Thymus (tissue), 11 donors: ENCODE measurements around the gene ACSBG1. TPM values are rescaled to one million over a fixed set of nuclear protein-coding genes. Genes with fewer than 3 reads are reported as not detected.

Experiments
- DNase-seq, 9 donors: peaks; one replicate each; pipeline ENCODE4 v3.0.0-alpha.2; 2013; ENCODE audit warnings: low spot score in 9 of 9, low read depth in 6 of 9, missing footprints in 1 of 9
- H3K27ac ChIP-seq, 2 donors: one replicate each; pipeline ENCODE4 v1.5.1; 2013; ENCODE audit warnings: control low read depth in 1 of 2, low read depth in 1 of 2, low read length in 1 of 2, mild to moderate bottlenecking in 1 of 2, moderate library complexity in 1 of 2
- H3K27me3 ChIP-seq, 2 donors: one replicate each; pipeline ENCODE4 v1.5.1; 2013; ENCODE audit warnings: low read length in 1 of 2; ENCODE audit not compliant: control insufficient read depth in 2 of 2, insufficient read depth in 1 of 2
- H3K36me3 ChIP-seq, 2 donors: one replicate each; pipeline ENCODE4 v1.5.1; 2013; ENCODE audit warnings: low read length in 1 of 2, mild to moderate bottlenecking in 1 of 2, moderate library complexity in 1 of 2; ENCODE audit not compliant: control insufficient read depth in 2 of 2, insufficient read depth in 2 of 2
- H3K4me1 ChIP-seq, 2 donors: one replicate each; pipeline ENCODE4 v1.5.1; 2013; ENCODE audit warnings: low read length in 2 of 2; ENCODE audit not compliant: control insufficient read depth in 2 of 2, insufficient read depth in 2 of 2
- H3K4me3 ChIP-seq, 2 donors: one replicate each; pipeline ENCODE4 v1.5.1; 2013; ENCODE audit warnings: low read length in 2 of 2, control low read depth in 1 of 2, mild to moderate bottlenecking in 1 of 2
- H3K9me3 ChIP-seq, 2 donors: one replicate each; pipeline ENCODE4 v1.5.1; 2013; ENCODE audit warnings: low read length in 1 of 2, mild to moderate bottlenecking in 1 of 2; ENCODE audit not compliant: control insufficient read depth in 2 of 2, insufficient read depth in 1 of 2
- WGBS: extraction: QIAGEN DNeasy Blood & Tissue Kit; methylation state at CpG from one replicate; pipeline ENCODE4 v1.1.7; 2013; 5-methylcytosine and 5-hydroxymethylcytosine counted together
- polyA plus RNA-seq: library from polyadenylated mRNA; stranded (reverse); fragments of 200-250 nt; gene quantifications from one replicate; pipeline ENCODE4 v1.2.3, GENCODE V29; 2013
- total RNA-seq: library from RNA; stranded (reverse); fragments of 120-200 nt; gene quantifications from one replicate; pipeline ENCODE4 v1.2.4, GENCODE V29; 2013
- donor health status: healthy.

Gene ACSBG1
- total and polyA plus RNA-seq, 2 donors: 1.1 to 7.9 TPM

GRCh38 chr15:78147566-78147965 lies 86.8 kb downstream of the ACSBG1 start:
- 97% methylated on average over 6 of the region's 6 CpGs for WGBS
- H3K9me3 ChIP-seq: no peaks in the 10 kb centered on the region
- H3K27ac ChIP-seq: no peak overlapping the region
- H3K4me1 ChIP-seq: peaks cover 18 to 32% of the 10 kb centered on the region in 2 donors
- peaks cover 0 to 4% of the 10 kb centered on the region in 2 donors for H3K36me3 ChIP-seq
- H3K4me3 ChIP-seq: no peak overlapping the region
- no peaks in the 10 kb centered on the region for H3K27me3 ChIP-seq
- DNase-seq: no peak

- H3K36me3 ChIP-seq: peaks cover 0 to 2% of the 10 kb centered on the region in 2 donors
- WGBS: 98% methylated on average over 4 of the region's 4 CpGs
- H3K27ac ChIP-seq: no peak overlapping the region
- H3K4me3 ChIP-seq: no peak overlapping the region
- H3K4me1 ChIP-seq: peaks cover 16 to 29% of the 10 kb centered on the region in 2 donors
- no peaks in the 10 kb centered on the region for H3K9me3 ChIP-seq
- no peaks in the 10 kb centered on the region for H3K27me3 ChIP-seq
- DNase-seq: no peak
Observed at GRCh38 chr15:78146425-78147154, 87.8 kb downstream of the ACSBG1 start.

DNA sequence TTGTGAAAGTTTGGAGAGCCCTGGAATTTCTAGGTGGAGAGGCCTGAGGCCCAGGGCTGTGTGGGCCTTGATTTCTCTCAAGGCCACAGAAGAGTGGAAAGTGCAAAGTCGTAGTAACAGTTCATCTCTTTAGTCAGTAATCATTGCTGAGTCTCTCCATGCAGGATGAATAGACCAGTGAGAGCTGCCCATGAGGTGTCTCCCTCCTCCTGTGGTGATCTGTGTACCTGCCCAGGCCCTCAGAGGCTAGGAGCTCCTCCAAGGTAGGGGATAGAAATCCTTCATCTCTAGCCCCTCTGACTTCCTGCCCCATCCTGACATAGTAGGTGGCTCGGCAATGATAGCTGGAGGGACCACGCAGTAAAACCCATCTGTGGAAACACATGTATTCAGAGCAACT lies 92.0 kb downstream of the ACSBG1 start:
- Histone ChIP-seq H3K27ac (no peak overlapping the region), H3K27me3 (no peaks in the 10 kb centered on the region), H3K9me3 (no peaks in the 10 kb centered on the region), H3K4me3 (no peak overlapping the region), H3K36me3 (no peaks in the 10 kb centered on the region), H3K4me1 (peaks cover 0 to 5% of the 10 kb centered on the region in 2 donors)
- WGBS: 98% methylated on average over 3 of the region's 3 CpGs
- DNase-seq: no peak

- no peaks in the 10 kb centered on the region for H3K36me3 ChIP-seq
- no peak overlapping the region for H3K4me3 ChIP-seq
- no peak overlapping the region for H3K27ac ChIP-seq
- no peaks in the 10 kb centered on the region for H3K4me1 ChIP-seq
- H3K9me3 ChIP-seq: no peaks in the 10 kb centered on the region
- no peaks in the 10 kb centered on the region for H3K27me3 ChIP-seq
- DNase-seq: no peak
Observed at GRCh38 chr15:78140292-78140691, 94.1 kb downstream of the ACSBG1 start.

- Histone ChIP-seq H3K9me3 (no peaks in the 10 kb centered on the region), H3K27ac (no peak overlapping the region), H3K36me3 (no peaks in the 10 kb centered on the region), H3K27me3 (no peaks in the 10 kb centered on the region), H3K4me3 (no peak overlapping the region), H3K4me1 (no peaks in the 10 kb centered on the region)
- WGBS: 97% methylated on average over 5 of the region's 5 CpGs
- no peak for DNase-seq
Observed at GRCh38 chr15:78139578-78139977, 94.8 kb downstream of the ACSBG1 start.

GRCh38 chr15:78133801-78134200 lies 100.6 kb downstream of the ACSBG1 start:
- Histone ChIP-seq H3K27ac (peak overlapping the region; percentile 3 to 62), H3K4me3 (no peak overlapping the region), H3K4me1 (peaks cover 19 to 41% of the 10 kb centered on the region in 2 donors), H3K27me3 (no peaks in the 10 kb centered on the region), H3K9me3 (no peaks in the 10 kb centered on the region), H3K36me3 (no peaks in the 10 kb centered on the region)
- WGBS: 91% methylated on average over 2 of the region's 2 CpGs
- no peak for DNase-seq

DNA sequence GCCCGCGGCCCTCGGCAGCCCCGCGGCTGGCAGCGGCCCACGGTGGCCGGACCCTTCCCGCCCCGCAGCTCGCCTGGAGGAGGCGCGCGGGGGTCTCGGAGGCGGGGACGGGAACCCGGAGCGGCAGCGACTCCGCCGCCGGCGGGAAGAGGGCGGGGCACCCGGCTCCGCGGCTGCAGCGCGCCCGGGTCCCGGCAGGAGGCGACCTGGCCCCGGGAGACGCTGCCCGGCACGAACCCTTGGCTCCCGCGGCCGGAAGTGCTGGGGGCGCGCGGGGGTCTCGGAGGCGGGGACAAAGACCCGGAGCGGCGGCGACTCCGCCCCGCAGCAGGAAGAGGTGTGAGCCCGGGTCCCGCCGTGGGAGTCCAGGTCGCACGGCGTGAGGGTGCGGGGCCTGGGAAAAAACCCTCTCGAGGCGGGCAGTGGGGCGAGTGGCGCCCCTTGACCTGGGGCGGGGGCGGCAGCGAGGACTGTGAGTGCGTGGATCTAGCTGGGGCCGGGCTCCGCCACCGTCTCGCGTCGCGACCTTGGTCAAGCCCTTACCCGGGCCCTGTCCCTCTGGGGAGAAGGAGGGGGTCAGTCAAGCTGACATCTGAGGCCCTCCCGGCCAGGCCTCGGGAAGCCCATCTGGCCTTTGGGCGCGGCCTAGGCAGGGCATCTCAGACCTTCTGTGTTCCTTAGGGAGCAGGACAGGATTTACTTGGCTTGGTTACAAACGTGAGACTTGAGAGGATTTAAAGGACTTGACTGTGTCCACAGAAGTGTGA lies 102.9 kb downstream of the ACSBG1 start, which contains the start of gene CIB2:
Gene CIB2, minus strand, starts transcription at position 151 of the 767 bp plus-strand sequence. CDS start 230 bp downstream, outside the sequence.
- Histone ChIP-seq H3K4me1 (peaks cover 36 to 64% of the 10 kb centered on the region in 2 donors), H3K36me3 (no peaks in the 10 kb centered on the region), H3K9me3 (no peaks in the 10 kb centered on the region), H3K27me3 (no peaks in the 10 kb centered on the region), H3K27ac (peak within 1 kb of the TSS; percentile 93 to 98), H3K4me3 (peak within 1 kb of the TSS; percentile 67 to 96)
- DNase-seq: peak in 8 of 9 donors; percentile 64 to 92 (median 84)
- under 1% methylated on average over 78 of the region's 79 CpGs for WGBS

- WGBS: 42% methylated on average over 51 of the region's 51 CpGs
- Histone ChIP-seq H3K4me3 (peak overlapping the region; percentile 67 to 69), H3K36me3 (no peaks in the 10 kb centered on the region), H3K27ac (peak overlapping the region; percentile 88 to 93), H3K4me1 (peaks cover 43 to 72% of the 10 kb centered on the region in 2 donors), H3K27me3 (no peaks in the 10 kb centered on the region), H3K9me3 (no peaks in the 10 kb centered on the region)
- peak in 2 of 9 donors; percentile 13 to 61 for DNase-seq
Observed at GRCh38 chr15:78130466-78131294, 103.7 kb downstream of the ACSBG1 start.
